Measurements from ENCODE around the gene SULT1A2. TPM values are rescaled to one million over a fixed set of nuclear protein-coding genes. Genes with fewer than 3 reads are reported as not detected.

Gene SULT1A2
- total and polyA plus RNA-seq, 2 of the 13 experiments (the other 11 are each of a cell fraction or from before 2014, with no cell fraction given), result 33.0 to 34.2 TPM

DNA sequence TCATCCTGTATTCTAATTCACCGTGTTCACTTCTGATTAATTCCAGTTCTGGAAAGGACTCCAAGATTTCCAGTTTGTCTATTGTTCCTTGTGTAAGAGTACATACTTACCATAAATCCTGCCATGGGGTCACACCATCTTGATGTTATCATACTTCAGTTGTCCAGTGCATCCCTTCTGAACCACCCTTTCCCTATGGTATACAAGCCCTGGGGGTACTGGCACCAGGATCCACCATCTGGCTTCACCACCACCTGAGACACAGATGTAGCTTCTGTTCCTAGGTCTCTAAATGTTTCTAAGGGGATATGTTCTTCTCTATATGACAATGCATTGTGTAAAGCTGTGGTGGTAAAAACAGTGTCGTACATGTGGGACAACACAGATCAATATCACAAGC is 21.9 kb downstream of the SULT1A2 start:
- no peaks in the 10 kb centered on the region for H4K20me1 ChIP-seq (ENCODE audit: insufficient read depth, low read length)
- ATAC-seq (no peak), FAIRE-seq (no peak), DNase-seq (ENCODE audit: low spot score) (no peak)
- ChIA-PET POLR2A (no interaction called here), CTCF (ENCODE audit: low intra/inter-chr PET ratio, low total read pairs) (no interaction called here)
- H3K4me2 ChIP-seq (ENCODE audit: low read depth, low read length), result no peak overlapping the region
- no peak overlapping the region for H2AFZ ChIP-seq (ENCODE audit: low read length)
- H3K9me3 ChIP-seq (ENCODE audit: low read length), result no peaks in the 10 kb centered on the region
- H3K27ac ChIP-seq (ENCODE audit: extremely low read length, insufficient read depth, low read length), result no peak overlapping the region
- H3K36me3 ChIP-seq (replicated peaks in 1 of 2; ENCODE audit: control insufficient read depth in 1 of 2, insufficient read depth in 2 of 2, low read length in 2 of 2), result peaks cover 2 to 5% of the 10 kb centered on the region in 2 experiments; a peak in 4 of 5 replicates
- intact Hi-C loops (cut with micrococcal nuclease; ENCODE audit: unreplicated experiment), result no loop called here
- BruUV-seq (replicated peaks), result no TSS peak
- TF ChIP-seq, protein P1, sequence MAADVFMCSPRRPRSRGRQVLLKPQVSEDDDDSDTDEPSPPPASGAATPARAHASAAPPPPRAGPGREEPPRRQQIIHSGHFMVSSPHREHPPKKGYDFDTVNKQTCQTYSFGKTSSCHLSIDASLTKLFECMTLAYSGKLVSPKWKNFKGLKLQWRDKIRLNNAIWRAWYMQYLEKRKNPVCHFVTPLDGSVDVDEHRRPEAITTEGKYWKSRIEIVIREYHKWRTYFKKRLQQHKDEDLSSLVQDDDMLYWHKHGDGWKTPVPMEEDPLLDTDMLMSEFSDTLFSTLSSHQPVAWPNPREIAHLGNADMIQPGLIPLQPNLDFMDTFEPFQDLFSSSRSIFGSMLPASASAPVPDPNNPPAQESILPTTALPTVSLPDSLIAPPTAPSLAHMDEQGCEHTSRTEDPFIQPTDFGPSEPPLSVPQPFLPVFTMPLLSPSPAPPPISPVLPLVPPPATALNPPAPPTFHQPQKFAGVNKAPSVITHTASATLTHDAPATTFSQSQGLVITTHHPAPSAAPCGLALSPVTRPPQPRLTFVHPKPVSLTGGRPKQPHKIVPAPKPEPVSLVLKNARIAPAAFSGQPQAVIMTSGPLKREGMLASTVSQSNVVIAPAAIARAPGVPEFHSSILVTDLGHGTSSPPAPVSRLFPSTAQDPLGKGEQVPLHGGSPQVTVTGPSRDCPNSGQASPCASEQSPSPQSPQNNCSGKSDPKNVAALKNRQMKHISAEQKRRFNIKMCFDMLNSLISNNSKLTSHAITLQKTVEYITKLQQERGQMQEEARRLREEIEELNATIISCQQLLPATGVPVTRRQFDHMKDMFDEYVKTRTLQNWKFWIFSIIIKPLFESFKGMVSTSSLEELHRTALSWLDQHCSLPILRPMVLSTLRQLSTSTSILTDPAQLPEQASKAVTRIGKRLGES (CRISPR knock-in tag; IDR thresholded peaks at IDR 0.05; ENCODE audit: borderline replicate concordance), result no peak
- TF ChIP-seq ARID2 (CRISPR knock-in tag; IDR thresholded peaks at IDR 0.05; ENCODE audit: borderline replicate concordance), result no peak
- no peak for TF ChIP-seq ATF7 (IDR thresholded peaks at IDR 0.05)
- TF ChIP-seq ATF7 (CRISPR knock-in tag; IDR thresholded peaks at IDR 0.05), result no peak
- TF ChIP-seq ZNF232 (CRISPR knock-in tag; IDR thresholded peaks at IDR 0.05; ENCODE audit: borderline replicate concordance), result no peak
- no peak for TF ChIP-seq ZNF619 (CRISPR knock-in tag; IDR thresholded peaks at IDR 0.05)
- TF ChIP-seq ZKSCAN8 (CRISPR knock-in tag; IDR thresholded peaks at IDR 0.05; ENCODE audit: borderline replicate concordance), result no peak
- no peak for TF ChIP-seq ZNF512B (CRISPR knock-in tag; IDR thresholded peaks at IDR 0.05; ENCODE audit: borderline replicate concordance)
- in situ Hi-C loops (cut with HindIII; ENCODE audit: extremely low pct_ligation_motif_present, low pct_unique_long_range_greater_than_20kb), result no loop called here
- H3K27me3 ChIP-seq (ENCODE audit: control insufficient read depth in 1 of 2, insufficient read depth in 2 of 2, low read length in 2 of 2), result no peaks in the 10 kb centered on the region
- no peaks in the 10 kb centered on the region for H3K79me2 ChIP-seq (ENCODE audit: insufficient read depth, low read length)
- no peak overlapping the region for H3K4me3 ChIP-seq (replicated peaks in 1 of 3; ENCODE audit: insufficient read depth in 1 of 3, low read depth in 2 of 3, low read length in 3 of 3)
- no peaks in the 10 kb centered on the region for H3K4me1 ChIP-seq (ENCODE audit: insufficient read depth, low read length)
- WGBS (ENCODE audit: low lambda C conversion rate), result 98% methylated on average over 2 of the region's 2 CpGs
- H3K9ac ChIP-seq (ENCODE audit: insufficient read depth, low read depth, low read length), result no peak overlapping the region
